Panc1 (cell line): Measurements from ENCODE around the gene STARD9. TPM values are rescaled to one million over a fixed set of nuclear protein-coding genes. Genes with fewer than 3 reads are reported as not detected.
"Not testable (repeated sequence)": the region's sequence is repeated elsewhere in the genome, so short reads cannot be mapped to it uniquely, and the experiment has no call there.

Experiments
- ATAC-seq: fragments of 200-7000 bp; cut with Tn5 transposase; 2 replicates; pipeline ENCODE4 v1.9.1; 2020; ENCODE audit warnings: mild to moderate bottlenecking, moderate library complexity
- BruUV-seq: library from RNA; stranded (reverse); fragments of 400-500 nt; replicated peaks from 2 replicates; lab custom pipeline; 2021; lab: Mats Ljungman, UMichigan
- CTCF ChIA-PET: fragments of 300-600 bp; sonication (Branson Sonifier 250); formaldehyde crosslinking; loops from one replicate; lab custom pipeline; 2022; ENCODE audit warnings: antibody characterized with exemption; lab: Charles Lee
- POLR2A ChIA-PET: fragments of 300-600 bp; sonication (Branson Sonifier 250); formaldehyde crosslinking; loops from one replicate; lab custom pipeline; 2022; ENCODE audit warnings: antibody characterized with exemption; lab: Charles Lee
- DNase-seq: peaks from one replicate; pipeline ENCODE4 v3.0.0-alpha.2; 2010; ENCODE audit warnings: low read depth, low spot score
- H3K27ac ChIP-seq: 2 replicates; pipeline ENCODE4 v1.5.1; 2011; ENCODE audit warnings: mild to moderate bottlenecking, low read length, inconsistent platforms
- H3K27me3 ChIP-seq: fragments of 200-500 bp; sonication (Bioruptor generic); 2 replicates; pipeline ENCODE4 v1.6.0; 2014; ENCODE audit warnings: low read length, inconsistent platforms; ENCODE audit not compliant: control insufficient read depth, insufficient read depth
- H3K36me3 ChIP-seq: fragments of 200-500 bp; sonication (Bioruptor generic); 2 replicates; pipeline ENCODE4 v1.5.1; 2014; ENCODE audit warnings: inconsistent platforms, mild to moderate bottlenecking, low read length, moderate library complexity; ENCODE audit not compliant: control insufficient read depth, insufficient read depth
- H3K4me1 ChIP-seq: 2 replicates; pipeline ENCODE4 v1.5.1; 2011; ENCODE audit warnings: inconsistent platforms, mild to moderate bottlenecking, low read length, moderate library complexity; ENCODE audit not compliant: control insufficient read depth, insufficient read depth
- H3K4me3 ChIP-seq, 2 experiments: 2 replicates each; pipeline ENCODE4 v1.5.1; 2011 to 2012; ENCODE audit warnings: low read depth in 2 of 2, low read length in 2 of 2, mild to moderate bottlenecking in 2 of 2, inconsistent platforms in 1 of 2, moderate library complexity in 1 of 2
- H3K9me3 ChIP-seq: fragments of 200-500 bp; sonication (Bioruptor generic); 2 replicates; pipeline ENCODE4 v1.5.1; 2014; ENCODE audit warnings: low read depth, mild to moderate bottlenecking, inconsistent platforms, low read length, moderate library complexity; ENCODE audit not compliant: control insufficient read depth, insufficient read depth
- POLR2AphosphoS5 ChIP-seq: IDR thresholded peaks from 2 replicates; pipeline ENCODE4 v1.6.1; 2012; ENCODE audit warnings: mild to moderate bottlenecking, low read depth, low read length, moderate library complexity
- SIN3A ChIP-seq: IDR thresholded peaks from 2 replicates; pipeline ENCODE4 v1.6.1; 2012; ENCODE audit warnings: low read depth, mild to moderate bottlenecking, low read length, moderate library complexity, borderline replicate concordance; ENCODE audit not compliant: insufficient read depth
- TCF7L2 ChIP-seq: IDR thresholded peaks from 2 replicates; pipeline ENCODE4 v1.6.1; 2011; ENCODE audit warnings: mild to moderate bottlenecking, low read depth, low read length, inconsistent platforms
- in situ Hi-C: cut with HindIII; loops from 2 replicates; pipeline ENCODE4 v1.10.0; 2016; ENCODE audit warnings: low sequenced_read_pairs, low pct_unique_long_range_greater_than_20kb
- intact Hi-C: fragments of 100-400 bp; cut with micrococcal nuclease; formaldehyde crosslinking; loops from one replicate; pipeline ENCODE4 v1.10.0; 2022; ENCODE audit not compliant: unreplicated experiment
- total RNA-seq: library from RNA; stranded (reverse); gene quantifications from one replicate; pipeline ENCODE4 v1.2.1, GENCODE V29; 2021; ENCODE audit not compliant: unreplicated experiment
- TF ChIP-seq, protein P1 (sequence below): fragments of 450-650 bp; IDR thresholded peaks from 2 replicates; pipeline ENCODE4 v1.5.1; 2017; ENCODE audit warnings: mild to moderate bottlenecking
- TF ChIP-seq, protein P2 (sequence below), 2 experiments: IDR thresholded peaks; 2 replicates each; pipeline ENCODE4 v1.6.1; 2011 to 2012; ENCODE audit warnings: low read depth in 2 of 2, control low read depth in 1 of 2, low read length in 1 of 2, mild to moderate bottlenecking in 1 of 2, moderate library complexity in 1 of 2; ENCODE audit not compliant: insufficient read depth in 1 of 2

Gene STARD9
- total RNA-seq, 1 experiment from 2014 or later: 13.4 TPM

GRCh38 chr15:42675021-42675420 lies 99.6 kb downstream of the STARD9 start:
- no peaks in the 10 kb centered on the region for H3K36me3 ChIP-seq
- in situ Hi-C loops (no loop called here), intact Hi-C loops (no loop called here)
- H3K9me3 ChIP-seq: no peaks in the 10 kb centered on the region
- ATAC-seq (no peak), DNase-seq (no peak)
- H3K27me3 ChIP-seq: no peaks in the 10 kb centered on the region
- TF ChIP-seq, protein P1, sequence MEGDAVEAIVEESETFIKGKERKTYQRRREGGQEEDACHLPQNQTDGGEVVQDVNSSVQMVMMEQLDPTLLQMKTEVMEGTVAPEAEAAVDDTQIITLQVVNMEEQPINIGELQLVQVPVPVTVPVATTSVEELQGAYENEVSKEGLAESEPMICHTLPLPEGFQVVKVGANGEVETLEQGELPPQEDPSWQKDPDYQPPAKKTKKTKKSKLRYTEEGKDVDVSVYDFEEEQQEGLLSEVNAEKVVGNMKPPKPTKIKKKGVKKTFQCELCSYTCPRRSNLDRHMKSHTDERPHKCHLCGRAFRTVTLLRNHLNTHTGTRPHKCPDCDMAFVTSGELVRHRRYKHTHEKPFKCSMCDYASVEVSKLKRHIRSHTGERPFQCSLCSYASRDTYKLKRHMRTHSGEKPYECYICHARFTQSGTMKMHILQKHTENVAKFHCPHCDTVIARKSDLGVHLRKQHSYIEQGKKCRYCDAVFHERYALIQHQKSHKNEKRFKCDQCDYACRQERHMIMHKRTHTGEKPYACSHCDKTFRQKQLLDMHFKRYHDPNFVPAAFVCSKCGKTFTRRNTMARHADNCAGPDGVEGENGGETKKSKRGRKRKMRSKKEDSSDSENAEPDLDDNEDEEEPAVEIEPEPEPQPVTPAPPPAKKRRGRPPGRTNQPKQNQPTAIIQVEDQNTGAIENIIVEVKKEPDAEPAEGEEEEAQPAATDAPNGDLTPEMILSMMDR: no peak
- no peak for TF ChIP-seq TCF7L2
- TF ChIP-seq, protein P2, sequence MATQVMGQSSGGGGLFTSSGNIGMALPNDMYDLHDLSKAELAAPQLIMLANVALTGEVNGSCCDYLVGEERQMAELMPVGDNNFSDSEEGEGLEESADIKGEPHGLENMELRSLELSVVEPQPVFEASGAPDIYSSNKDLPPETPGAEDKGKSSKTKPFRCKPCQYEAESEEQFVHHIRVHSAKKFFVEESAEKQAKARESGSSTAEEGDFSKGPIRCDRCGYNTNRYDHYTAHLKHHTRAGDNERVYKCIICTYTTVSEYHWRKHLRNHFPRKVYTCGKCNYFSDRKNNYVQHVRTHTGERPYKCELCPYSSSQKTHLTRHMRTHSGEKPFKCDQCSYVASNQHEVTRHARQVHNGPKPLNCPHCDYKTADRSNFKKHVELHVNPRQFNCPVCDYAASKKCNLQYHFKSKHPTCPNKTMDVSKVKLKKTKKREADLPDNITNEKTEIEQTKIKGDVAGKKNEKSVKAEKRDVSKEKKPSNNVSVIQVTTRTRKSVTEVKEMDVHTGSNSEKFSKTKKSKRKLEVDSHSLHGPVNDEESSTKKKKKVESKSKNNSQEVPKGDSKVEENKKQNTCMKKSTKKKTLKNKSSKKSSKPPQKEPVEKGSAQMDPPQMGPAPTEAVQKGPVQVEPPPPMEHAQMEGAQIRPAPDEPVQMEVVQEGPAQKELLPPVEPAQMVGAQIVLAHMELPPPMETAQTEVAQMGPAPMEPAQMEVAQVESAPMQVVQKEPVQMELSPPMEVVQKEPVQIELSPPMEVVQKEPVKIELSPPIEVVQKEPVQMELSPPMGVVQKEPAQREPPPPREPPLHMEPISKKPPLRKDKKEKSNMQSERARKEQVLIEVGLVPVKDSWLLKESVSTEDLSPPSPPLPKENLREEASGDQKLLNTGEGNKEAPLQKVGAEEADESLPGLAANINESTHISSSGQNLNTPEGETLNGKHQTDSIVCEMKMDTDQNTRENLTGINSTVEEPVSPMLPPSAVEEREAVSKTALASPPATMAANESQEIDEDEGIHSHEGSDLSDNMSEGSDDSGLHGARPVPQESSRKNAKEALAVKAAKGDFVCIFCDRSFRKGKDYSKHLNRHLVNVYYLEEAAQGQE (IDR thresholded peaks at IDR 0.05; ENCODE audit: insufficient read depth in 1 of 2, low read depth in 2 of 2, low read length in 1 of 2): no peak
- TF ChIP-seq SIN3A: no peak
- no peak for TF ChIP-seq POLR2AphosphoS5
- POLR2A ChIA-PET: no interaction called here
- CTCF ChIA-PET: no interaction called here
- no peaks in the 10 kb centered on the region for H3K4me1 ChIP-seq
- no TSS peak for BruUV-seq
- H3K4me3 ChIP-seq: no peak overlapping the region
- no peak overlapping the region for H3K27ac ChIP-seq

DNA sequence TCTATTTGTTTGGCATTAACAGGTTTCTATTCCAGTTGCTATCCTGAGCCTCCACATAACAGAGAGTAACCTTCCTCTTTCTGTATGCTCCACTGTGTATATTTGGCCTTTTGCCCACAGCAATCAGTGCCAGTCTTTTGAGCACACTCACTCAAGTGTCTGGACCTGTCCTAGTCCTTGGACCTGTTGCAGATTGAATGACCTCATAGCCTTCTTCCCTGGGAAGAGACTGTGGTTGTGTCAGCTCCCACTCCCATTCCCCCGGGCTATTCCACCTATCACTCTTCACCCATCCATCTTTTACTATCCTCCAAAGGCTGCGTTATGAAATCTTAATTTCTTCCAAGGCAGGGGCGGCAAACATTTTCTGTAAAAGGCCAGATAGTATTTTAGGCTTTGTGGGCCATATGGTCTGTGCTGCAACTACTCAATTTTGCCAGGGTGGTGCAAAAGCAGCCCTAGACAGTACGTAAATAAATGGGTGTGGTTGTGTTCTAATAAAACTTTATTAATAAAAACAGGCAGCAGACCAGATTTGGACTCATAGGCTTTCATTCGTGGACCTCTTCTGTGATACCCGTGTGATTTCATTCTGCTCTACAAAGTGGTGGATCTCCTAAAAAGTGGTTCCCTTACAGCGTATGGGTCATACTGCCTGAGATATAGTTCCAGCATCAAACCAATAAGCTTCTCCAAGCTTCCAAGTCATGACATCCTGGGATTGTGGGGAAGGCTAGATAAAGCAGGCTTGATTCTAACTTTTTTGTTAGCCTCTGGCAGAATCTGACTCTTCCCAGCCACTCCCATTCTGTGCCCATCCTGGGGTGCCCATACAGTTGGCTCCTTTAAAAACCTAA lies 104.1 kb downstream of the STARD9 start:
- Histone ChIP-seq H3K4me1 (no peaks in the 10 kb centered on the region), H3K36me3 (no peaks in the 10 kb centered on the region), H3K27me3 (no peaks in the 10 kb centered on the region), H3K4me3 (no peak overlapping the region), H3K27ac (no peak overlapping the region), H3K9me3 (no peaks in the 10 kb centered on the region)
- BruUV-seq: no TSS peak
- POLR2A ChIA-PET: interaction anchor here (0.6 kb wide), 1 partner anchor 91 kb away, joined by 8 read pairs; no protein-coding TSS in a partner anchor
- TF ChIP-seq SIN3A: no peak
- TF ChIP-seq, protein P1: no peak
- TF ChIP-seq, protein P2 (IDR thresholded peaks at IDR 0.05; ENCODE audit: insufficient read depth in 1 of 2, low read depth in 2 of 2, low read length in 1 of 2): no peak
- no peak for TF ChIP-seq POLR2AphosphoS5
- no peak for TF ChIP-seq TCF7L2
- DNase-seq (no peak), ATAC-seq (no peak)
- intact Hi-C loops: no loop called here
- in situ Hi-C loops: no loop called here
- CTCF ChIA-PET: no interaction called here

DNA sequence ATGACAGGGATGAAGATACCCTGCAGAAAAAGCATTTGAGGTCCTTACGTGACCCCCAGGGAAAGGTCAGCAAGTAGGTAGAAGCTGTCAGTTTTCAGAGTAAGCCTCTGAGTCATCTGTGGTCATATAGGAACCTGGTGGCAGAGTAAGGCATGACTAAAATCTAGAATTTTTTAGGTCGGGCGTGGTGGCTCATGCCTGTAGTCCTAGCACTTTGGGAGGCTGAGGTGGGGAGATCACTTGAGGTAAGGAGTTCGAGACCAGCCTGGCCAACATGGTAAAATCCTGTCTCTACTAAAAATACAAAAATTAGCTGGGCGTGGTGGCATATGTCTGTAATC lies 104.7 kb downstream of the STARD9 start:
- H3K4me3 ChIP-seq, H3K27me3 ChIP-seq, intact Hi-C loops, ATAC-seq, CTCF ChIA-PET, DNase-seq, H3K4me1 ChIP-seq, H3K36me3 ChIP-seq, BruUV-seq, in situ Hi-C loops, H3K27ac ChIP-seq, H3K9me3 ChIP-seq: not testable (repeated sequence)
- POLR2A ChIA-PET: interaction anchor here (0.6 kb wide), 1 partner anchor 91 kb away, joined by 8 read pairs; no protein-coding TSS in a partner anchor
